GM23338 (cell line): Measurements from ENCODE around the gene MIER1.

Source experiments
- CREB1 ChIP-seq: fragments of 250-450 bp; sonication (Bioruptor Pico); IDR thresholded peaks from 2 replicates; pipeline ENCODE4 v1.5.0; 2020; ENCODE audit warnings: low read depth, mild to moderate bottlenecking, moderate library complexity
- EZH2 ChIP-seq: fragments of 200-600 bp; sonication (generic); IDR thresholded peaks from one replicate; pipeline ENCODE4 v1.8.0; 2017; ENCODE audit warnings: antibody characterized with exemption, mild to moderate bottlenecking, low read depth; ENCODE audit not compliant: unreplicated experiment
- EZH2phosphoT487 ChIP-seq: fragments of 200-600 bp; sonication (generic); IDR thresholded peaks from one replicate; pipeline ENCODE4 v1.8.1; 2018; ENCODE audit warnings: antibody characterized with exemption; ENCODE audit not compliant: unreplicated experiment
- POLR2AphosphoS5 ChIP-seq: IDR thresholded peaks from 2 replicates; pipeline ENCODE4 v1.6.1; 2016; ENCODE audit warnings: antibody characterized with exemption, low read depth
- REST ChIP-seq: IDR thresholded peaks from one replicate; pipeline ENCODE4 v1.6.1; 2018; ENCODE audit warnings: antibody characterized with exemption; ENCODE audit not compliant: unreplicated experiment
- ZNF114 ChIP-seq: fragments of 250-450 bp; sonication (Bioruptor Pico); IDR thresholded peaks from 2 replicates; pipeline ENCODE4 v1.5.0; 2020; ENCODE audit warnings: mild to moderate bottlenecking, moderate library complexity
- TF ChIP-seq, protein P1 (sequence below), 2 experiments: fragments of 200-600 bp in 1 of 2; sonication (generic) in 1 of 2; conservative IDR thresholded peaks; 2 replicates each; pipeline versions ENCODE4 v1.5.1 to v1.6.1; 2016 to 2017; ENCODE audit warnings: antibody characterized with exemption in 2 of 2, low read depth in 2 of 2, mild to moderate bottlenecking in 2 of 2, moderate library complexity in 1 of 2
- TF ChIP-seq, protein P2 (sequence below): IDR thresholded peaks from 2 replicates; pipeline ENCODE4 v1.6.1; 2016; ENCODE audit warnings: antibody characterized with exemption

DNA sequence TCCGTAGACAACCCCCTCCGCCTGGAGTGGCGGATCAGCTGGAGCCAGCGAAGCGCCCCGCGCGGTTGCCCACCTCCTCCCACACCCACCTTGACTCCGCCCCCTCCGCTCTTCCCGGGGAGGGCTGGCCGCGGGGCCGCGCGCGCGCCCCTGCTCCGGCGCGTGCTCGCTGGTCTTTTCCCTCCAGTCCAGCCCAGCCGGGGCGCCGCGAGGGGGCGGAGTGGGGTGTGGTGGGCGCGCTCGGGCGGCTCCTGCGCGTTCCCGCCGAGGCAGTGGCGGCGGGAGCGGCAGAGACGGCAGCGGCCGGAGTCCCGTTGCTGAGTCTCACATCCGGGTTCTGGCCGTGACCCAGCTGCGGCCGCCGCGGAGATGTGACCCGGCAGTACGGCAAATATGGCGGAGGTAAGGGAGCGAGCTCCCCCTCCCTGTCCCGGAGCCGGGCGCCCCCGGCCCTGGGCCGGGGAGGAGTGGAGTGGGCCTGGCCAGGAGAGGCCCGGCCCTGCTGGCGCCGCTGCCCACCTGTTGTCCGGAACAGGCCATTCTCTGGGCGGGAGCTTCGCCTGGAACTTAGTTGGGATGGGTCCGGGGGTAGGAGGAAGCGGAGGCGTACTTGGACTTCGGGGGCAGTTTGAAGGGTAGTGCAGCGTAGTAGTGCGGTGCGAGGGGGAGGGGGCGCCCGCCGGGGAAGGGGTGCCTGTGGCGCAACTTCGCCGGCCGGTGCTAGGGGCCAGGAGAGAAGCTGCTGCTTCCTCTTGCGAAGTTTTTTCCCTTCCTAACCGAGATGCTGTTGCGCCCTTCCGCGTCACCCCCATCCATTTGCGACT lies 5.4 kb downstream of the MIER1 start:
- TF ChIP-seq, protein P1, sequence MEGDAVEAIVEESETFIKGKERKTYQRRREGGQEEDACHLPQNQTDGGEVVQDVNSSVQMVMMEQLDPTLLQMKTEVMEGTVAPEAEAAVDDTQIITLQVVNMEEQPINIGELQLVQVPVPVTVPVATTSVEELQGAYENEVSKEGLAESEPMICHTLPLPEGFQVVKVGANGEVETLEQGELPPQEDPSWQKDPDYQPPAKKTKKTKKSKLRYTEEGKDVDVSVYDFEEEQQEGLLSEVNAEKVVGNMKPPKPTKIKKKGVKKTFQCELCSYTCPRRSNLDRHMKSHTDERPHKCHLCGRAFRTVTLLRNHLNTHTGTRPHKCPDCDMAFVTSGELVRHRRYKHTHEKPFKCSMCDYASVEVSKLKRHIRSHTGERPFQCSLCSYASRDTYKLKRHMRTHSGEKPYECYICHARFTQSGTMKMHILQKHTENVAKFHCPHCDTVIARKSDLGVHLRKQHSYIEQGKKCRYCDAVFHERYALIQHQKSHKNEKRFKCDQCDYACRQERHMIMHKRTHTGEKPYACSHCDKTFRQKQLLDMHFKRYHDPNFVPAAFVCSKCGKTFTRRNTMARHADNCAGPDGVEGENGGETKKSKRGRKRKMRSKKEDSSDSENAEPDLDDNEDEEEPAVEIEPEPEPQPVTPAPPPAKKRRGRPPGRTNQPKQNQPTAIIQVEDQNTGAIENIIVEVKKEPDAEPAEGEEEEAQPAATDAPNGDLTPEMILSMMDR (conservative IDR thresholded peaks at IDR 0.05; ENCODE audit: low read depth in 2 of 2): peak in 1 of 2 experiments; percentile 39; a peak in 1 of 4 replicates
- TF ChIP-seq ZNF114 (CRISPR knock-in tag): no peak
- TF ChIP-seq EZH2: no peak
- no peak for TF ChIP-seq CREB1 (CRISPR knock-in tag)
- peak; percentile 69 for TF ChIP-seq POLR2AphosphoS5
- no peak for TF ChIP-seq EZH2phosphoT487
- TF ChIP-seq REST: no peak
- TF ChIP-seq, protein P2, sequence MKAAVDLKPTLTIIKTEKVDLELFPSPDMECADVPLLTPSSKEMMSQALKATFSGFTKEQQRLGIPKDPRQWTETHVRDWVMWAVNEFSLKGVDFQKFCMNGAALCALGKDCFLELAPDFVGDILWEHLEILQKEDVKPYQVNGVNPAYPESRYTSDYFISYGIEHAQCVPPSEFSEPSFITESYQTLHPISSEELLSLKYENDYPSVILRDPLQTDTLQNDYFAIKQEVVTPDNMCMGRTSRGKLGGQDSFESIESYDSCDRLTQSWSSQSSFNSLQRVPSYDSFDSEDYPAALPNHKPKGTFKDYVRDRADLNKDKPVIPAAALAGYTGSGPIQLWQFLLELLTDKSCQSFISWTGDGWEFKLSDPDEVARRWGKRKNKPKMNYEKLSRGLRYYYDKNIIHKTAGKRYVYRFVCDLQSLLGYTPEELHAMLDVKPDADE: 0 out of 2 replicates have a peak, but pooled peaks have one; percentile 16
